Amniotic epithelial cell (primary cell): ENCODE data around the gene CCDC87.
"Not testable (repeated sequence)": the region's sequence is repeated elsewhere in the genome, so short reads cannot be mapped to it uniquely, and the experiment has no call there.

ENCODE experiments used
- DNase-seq: peaks from one replicate; pipeline ENCODE4 v3.0.0-alpha.2; 2010; ENCODE audit warnings: low read depth

CCDC87 gene

DNA sequence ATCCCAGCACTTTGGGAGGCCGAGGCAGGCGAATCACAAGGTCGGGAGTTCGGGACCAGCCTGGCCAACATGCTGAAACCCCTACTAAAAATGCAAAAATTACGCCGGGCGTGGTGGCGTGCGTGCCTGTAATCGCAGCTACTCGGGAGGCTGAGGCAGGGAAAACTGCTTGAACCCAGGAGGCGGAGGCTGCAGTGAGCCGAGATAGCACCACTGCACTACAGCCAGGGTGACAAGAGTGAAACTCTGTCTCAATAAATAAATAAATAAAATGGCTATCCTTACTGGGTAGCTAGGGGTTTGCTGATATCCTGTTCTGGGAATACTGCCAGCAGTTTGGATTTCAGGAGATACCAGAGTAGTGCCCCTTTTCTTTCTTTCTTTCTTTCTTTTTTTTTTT, 21.2 kb upstream of the CCDC87 start:
- DNase-seq = no peak

GRCh38 chr11:66612458-66612857, 19.6 kb upstream of the CCDC87 start:
- no peak for DNase-seq

DNA sequence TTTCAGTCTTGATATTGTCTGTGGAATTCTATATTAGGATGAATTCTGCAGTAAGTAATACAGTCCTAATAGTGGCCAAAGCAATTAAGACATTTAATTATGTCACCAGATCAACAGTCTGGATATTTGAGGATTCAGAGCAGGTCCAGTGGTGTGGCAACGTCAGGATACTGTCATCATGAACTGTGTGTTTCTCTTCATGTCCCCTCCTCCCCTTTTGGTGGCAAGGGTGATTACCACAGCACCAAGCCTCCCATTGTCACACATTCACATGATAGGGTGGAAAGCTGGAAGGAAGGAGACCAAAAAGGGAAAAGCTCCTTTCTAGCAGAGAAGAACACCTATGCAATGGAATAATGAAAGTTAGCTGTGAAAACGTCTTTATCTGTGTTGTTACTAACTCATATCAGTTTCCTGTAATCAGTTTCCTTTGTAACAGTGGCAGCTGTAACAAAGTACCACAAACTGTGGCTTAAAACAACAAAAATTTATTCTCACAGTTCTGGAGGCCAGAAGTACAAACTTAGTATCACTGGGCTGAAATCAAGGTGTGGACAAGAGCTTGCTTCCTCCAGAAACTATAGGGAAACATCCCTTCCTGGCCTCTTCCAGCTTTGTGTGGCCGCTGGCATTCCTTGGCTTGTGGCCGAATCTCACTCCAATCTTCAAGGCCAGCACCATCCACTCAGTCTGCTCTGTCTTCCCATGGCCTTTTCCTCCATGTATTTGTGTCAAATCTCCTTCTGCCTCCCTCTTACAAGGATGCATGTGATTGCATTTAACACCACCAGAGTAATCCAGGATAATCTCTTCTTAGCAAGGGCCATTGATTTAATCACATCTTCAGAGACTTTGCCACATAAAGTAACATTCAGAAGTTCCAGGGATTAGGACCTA, 17.1 kb upstream of the CCDC87 start:
- no peak for DNase-seq

DNA sequence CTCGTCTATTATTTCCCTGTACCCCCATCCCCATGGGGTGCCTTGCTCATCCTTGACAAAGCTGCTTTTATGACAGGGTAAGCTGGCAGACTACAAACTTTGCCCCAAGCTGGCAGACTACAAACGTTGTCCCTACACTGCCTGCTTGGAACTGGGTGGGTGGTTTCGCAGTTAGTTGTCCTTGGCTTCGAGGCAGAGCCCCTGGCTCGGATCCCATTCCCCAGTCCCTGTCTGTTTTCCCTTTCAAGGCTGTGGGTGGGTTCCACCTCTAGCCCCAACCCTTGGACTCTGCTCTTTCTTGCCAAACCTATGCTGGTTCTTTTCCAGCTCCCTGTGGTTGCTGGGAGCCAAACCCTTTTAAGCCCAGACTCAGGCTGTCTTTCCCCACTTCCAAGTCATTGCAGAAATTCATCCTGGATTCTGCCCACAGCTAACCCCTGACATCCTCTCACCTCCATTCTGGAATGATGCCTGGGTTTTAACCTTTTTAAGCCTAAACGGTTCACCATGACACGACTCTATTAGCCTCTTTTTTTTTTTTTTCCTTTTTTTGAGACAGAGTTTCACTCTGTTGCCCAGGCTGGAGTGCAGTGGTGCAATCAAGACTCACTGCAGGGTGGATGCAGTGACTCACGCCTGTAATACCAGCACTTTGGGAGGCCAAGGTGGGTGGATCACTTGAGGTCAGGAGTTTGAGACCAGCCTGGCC, 14.4 kb upstream of the CCDC87 start:
- DNase-seq = peak; percentile 88

DNA sequence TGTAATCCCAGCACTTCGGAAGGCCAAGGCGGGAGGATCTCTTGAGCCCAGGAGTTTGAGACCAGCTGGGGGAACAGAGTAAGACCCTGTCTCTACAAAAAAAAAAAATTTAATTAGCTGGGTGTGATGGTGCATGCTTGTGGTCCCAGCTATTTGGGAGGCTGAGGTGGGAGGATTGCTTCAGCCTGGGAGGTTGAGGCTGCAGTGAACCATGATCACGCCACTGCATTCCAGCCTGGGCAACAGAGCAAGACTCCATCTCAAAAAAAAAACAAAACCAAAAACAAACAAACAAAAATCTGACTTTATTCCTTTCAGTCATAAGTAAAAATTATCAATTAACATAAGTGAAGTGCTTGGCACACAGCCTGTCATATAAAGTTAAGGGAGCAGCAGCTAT, 13.7 kb upstream of the CCDC87 start:
- not testable (repeated sequence) for DNase-seq

GRCh38 chr11:66604155-66604554, 11.3 kb upstream of the CCDC87 start:
- DNase-seq = no peak

DNA sequence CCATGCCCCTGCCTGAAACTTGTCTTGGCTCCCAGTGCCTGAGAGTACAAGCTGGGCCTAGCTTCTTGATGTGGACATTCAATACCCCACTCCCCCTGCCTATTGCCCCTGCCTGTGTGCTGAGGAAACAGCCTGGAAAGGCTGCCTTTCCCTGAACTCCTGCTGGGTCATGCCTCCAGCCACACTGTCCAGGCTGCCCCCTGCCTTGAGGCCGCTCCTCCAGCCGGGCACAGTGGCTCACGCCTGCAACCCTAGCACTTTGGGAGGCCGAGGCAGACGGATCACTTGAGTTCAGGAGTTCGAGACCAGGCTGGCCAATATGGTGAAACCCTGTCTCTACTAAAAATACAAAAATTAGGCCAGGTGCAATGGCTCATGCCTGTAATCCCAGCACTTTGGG, 10.2 kb upstream of the CCDC87 start:
- DNase-seq = no peak

- DNase-seq = peak; percentile 54
Measured at GRCh38 chr11:66600631-66601233, 7.9 kb upstream of the CCDC87 start.

DNA sequence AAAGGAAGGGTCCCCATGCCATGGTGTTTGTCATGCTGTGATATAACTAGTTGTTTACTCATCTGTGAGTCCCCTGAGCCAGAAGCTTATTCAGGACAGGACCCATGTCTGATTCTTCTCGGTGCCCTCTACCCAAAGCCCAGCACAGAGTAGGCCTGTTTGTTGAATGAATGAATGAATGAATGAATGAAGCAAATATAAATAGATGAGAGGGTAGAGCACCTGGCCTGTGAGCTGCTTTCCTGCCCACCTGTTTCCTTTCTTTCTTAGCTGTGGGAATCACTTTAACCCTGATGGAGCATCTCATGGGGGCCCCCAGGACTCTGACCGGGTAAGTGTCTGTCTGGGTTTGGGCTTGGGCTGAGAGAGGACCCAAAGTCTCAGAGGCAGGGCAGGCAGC, 7.4 kb upstream of the CCDC87 start:
- DNase-seq = no peak

GRCh38 chr11:66598993-66599392, 6.1 kb upstream of the CCDC87 start:
- DNase-seq = no peak

DNA sequence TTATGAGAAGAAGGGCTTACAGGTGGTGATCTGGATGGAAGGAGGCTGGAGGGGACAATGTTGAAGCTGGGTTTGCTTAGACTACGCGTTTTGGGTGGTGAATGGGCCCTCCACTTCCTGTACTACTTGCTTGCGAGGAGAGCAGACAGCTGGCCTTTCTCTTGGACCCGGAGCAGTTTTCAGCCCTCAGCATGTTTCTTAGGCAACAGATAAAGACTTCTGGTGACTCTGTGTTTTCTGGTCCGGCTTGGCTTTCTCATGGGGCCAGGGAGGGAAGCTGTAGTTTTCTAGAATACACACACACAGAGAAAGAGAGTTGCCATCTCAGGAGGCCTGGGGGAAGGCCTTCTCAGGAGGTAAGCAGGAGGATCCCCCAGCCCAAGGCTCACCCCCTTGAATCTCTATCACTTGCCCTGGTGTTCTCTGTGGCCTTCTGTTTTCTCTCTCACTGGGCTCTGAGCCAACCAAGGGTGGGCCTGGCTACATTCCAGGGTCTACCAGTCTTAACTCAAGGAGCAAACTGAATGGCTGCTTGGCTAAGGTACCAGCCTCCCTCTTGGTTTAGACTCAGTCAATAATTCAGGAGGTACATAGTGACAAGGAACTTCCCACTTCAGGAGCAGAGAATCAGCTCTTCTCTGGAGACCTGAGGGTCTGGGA, 2.5 kb upstream of the CCDC87 start:
- peak; percentile 84 for DNase-seq

- DNase-seq = no peak
Measured at GRCh38 chr11:66593650-66594049, 787 bp upstream of the CCDC87 start.

DNA sequence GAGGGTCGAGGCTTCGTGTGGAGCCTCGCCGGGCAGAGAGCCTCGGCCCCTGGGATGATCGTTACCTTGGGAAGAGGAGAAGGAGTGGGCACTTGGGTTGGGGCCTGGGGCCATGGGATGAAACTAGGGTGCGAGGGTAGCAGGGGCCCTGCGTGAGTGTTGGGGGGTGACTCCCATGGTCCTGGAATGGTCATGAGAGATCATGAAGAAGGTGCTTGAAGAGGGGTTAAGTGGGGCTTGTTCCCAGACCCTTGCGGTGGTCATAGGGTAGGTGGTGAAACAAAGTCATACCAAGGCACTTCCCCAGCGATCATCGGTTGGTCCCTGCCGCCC, 406 bp upstream of the CCDC87 start:
- no peak for DNase-seq

GRCh38 chr11:66591175-66591574, 1.7 kb downstream of the CCDC87 start:
- DNase-seq = no peak

DNA sequence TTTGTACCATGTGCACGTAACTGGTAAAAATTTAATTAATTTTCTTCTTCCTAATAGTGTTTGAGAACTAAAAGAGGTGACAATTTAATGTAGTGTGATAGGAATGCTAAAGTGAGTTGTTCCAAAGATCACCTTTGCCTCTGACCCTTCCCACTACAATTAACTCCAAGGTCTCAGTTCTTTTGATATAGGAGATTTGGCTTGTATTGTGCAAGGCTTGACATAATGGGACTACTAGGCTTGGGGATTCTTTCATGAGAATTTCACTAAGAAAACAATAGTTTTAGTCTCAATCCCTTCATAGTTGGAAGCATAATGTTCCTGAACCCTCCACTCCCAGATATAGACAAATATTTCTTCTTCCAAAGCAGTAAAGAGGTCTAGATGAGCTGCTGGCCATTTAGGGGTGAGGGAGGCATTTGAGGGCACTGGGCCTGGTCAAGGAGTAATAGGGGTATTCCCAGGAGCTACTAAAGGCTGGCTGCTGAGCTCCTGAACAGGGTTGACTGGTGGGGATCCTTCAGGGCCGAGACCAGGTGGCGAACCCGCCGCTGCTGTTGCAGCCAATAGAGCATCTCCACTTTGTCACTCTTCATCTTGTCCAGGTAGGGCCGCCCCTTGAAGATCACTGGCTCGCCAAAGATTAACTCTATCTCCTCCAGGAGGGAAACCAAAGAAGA, 2.7 kb downstream of the CCDC87 start:
- no peak for DNase-seq

DNA sequence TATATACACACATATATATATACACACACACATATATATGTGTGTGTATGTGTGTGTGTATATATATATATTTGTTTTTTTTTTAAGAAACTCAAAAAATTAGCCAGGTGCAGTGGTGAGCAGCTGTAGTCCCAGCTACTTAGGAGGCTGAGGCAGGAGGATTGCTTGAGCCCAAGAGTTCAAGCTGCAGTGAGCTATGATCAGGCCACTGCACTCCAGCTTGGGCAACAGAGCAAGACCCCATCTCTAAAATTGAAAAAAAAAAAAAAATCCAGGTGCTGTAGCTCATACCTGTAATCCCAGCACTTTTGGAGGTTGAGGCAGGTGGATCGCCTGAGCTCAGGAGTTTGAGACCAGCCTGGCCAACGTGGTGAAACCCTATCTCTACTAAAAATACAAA, 3.5 kb downstream of the CCDC87 start:
- not testable (repeated sequence) for DNase-seq

- no peak for DNase-seq
Measured at GRCh38 chr11:66586136-66586535, 6.7 kb downstream of the CCDC87 start.

DNA sequence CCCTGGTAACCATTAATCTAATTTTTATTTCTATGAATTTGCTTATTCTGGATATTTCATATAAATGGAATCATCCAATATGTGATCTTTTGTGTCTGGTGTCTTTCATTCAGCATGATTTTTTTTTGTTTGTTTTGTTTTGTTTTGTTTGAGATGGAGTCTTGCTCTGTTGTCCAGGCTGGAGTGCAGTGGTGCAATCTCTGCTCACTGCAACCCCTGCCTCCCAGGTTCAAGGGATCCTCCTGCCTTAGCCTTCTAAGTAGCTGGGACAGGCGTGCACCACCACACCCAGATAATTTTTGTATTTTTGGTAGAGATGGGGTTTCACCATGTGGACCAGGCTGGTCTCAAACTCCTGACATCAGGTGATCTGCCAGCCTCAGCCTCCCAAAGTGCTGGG, 7.4 kb downstream of the CCDC87 start:
- not testable (repeated sequence) for DNase-seq

DNA sequence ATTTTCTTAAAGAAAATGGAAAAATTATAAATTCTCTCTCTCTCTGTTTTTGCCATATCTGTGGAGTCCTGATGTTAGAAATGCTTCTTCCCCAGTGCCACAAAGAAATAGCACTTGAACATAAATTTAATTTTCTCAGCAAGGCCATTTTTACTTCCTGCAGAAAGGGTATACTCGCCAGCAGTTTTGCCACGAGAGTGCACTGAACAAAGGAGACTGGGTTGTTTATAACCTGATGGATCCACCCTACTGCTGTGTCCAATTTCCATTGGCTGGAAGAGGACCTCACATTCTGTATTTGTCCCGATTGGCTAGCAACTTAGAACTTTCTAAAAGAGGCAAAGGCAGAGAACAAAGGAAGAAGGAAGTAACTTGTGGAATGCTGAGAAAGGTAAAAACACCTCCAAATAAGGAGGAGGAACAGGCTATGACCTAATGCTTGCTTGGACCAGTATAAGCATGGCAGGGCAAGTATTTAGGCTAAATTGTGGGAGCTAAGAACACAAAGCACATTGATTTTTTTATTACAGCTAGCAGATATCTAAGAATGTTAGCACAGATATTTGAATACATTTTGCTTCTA, 10.2 kb downstream of the CCDC87 start:
- not testable (repeated sequence) for DNase-seq

- no peak for DNase-seq
Measured at GRCh38 chr11:66581261-66581660, 11.6 kb downstream of the CCDC87 start.

GRCh38 chr11:66580803-66581202, 12.1 kb downstream of the CCDC87 start:
- DNase-seq = no peak
